SK-N-MC (cell line): Measurements from ENCODE around the gene BTBD1.

Experiments
- EZH2 ChIP-seq: fragments of 200-600 bp; sonication (generic); IDR thresholded peaks from one replicate; pipeline ENCODE4 v1.6.1; 2017; ENCODE audit warnings: antibody characterized with exemption
- POLR2AphosphoS5 ChIP-seq: IDR thresholded peaks from 2 replicates; pipeline ENCODE4 v1.6.1; 2012; ENCODE audit warnings: mild to moderate bottlenecking, low read depth, low read length, borderline replicate concordance

GRCh38 chr15:83077491-83078230 lies 10.6 kb upstream of the BTBD1 start:
- TF ChIP-seq EZH2 (no peak), POLR2AphosphoS5 (no peak)
